Keratinocyte (primary cell): ENCODE data around the gene PTPRU.

ENCODE experiments used
- EZH2 ChIP-seq: IDR thresholded peaks from one replicate; pipeline ENCODE4 v1.6.1; 2012; ENCODE audit warnings: inconsistent platforms, mild to moderate bottlenecking, low read length, moderate library complexity
- TF ChIP-seq, protein P1 (sequence below), 3 experiments: IDR thresholded peaks in 1 of 3; conservative IDR thresholded peaks in 1 of 3; optimal IDR thresholded peaks in 1 of 3; 2 replicates in 2 of 3; 3 replicates in 1 of 3; pipeline versions ENCODE3 to v1.5.1; 2011; ENCODE audit warnings: low read length in 3 of 3, mild to moderate bottlenecking in 3 of 3, moderate library complexity in 2 of 3, control low read depth in 1 of 3, inconsistent platforms in 1 of 3; ENCODE audit not compliant: insufficient read depth in 2 of 3; ENCODE audit errors: extremely low read depth in 1 of 3

DNA sequence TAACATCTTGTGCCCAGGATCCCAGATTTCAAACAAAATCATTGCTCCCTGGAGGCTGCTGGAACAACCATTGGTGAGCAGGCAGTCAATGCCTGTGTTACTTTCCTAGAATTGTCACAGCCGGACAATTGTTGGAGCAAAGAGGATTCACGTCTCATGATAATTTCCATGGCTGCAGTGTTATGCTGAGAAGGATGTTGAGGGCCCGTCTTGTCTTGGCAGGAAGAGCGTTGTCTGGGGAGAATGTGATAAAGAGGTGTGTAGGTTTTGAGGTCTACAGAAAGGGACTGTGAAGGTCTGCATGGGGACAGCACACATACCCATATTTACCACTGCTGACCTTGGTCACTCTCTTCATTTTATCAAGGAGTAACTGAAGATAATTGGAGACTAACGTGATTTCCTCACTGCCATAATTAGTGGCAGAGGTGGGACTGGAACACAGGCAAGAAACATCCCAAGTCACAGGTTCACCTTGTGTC is 11.9 kb upstream of the PTPRU start:
- TF ChIP-seq, protein P1, sequence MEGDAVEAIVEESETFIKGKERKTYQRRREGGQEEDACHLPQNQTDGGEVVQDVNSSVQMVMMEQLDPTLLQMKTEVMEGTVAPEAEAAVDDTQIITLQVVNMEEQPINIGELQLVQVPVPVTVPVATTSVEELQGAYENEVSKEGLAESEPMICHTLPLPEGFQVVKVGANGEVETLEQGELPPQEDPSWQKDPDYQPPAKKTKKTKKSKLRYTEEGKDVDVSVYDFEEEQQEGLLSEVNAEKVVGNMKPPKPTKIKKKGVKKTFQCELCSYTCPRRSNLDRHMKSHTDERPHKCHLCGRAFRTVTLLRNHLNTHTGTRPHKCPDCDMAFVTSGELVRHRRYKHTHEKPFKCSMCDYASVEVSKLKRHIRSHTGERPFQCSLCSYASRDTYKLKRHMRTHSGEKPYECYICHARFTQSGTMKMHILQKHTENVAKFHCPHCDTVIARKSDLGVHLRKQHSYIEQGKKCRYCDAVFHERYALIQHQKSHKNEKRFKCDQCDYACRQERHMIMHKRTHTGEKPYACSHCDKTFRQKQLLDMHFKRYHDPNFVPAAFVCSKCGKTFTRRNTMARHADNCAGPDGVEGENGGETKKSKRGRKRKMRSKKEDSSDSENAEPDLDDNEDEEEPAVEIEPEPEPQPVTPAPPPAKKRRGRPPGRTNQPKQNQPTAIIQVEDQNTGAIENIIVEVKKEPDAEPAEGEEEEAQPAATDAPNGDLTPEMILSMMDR (optimal IDR thresholded peaks at IDR 0.05 in 1 of 3, IDR thresholded peaks at IDR 0.05 in 1 of 3, conservative IDR thresholded peaks at IDR 0.05 in 1 of 3; ENCODE audit: extremely low read depth in 1 of 3, insufficient read depth in 2 of 3, low read length in 3 of 3): no peak
- TF ChIP-seq EZH2: no peak
